Peyer's patch (tissue), 4 donors: ENCODE measurements around the gene FGF12.

Experiments
- POLR2A ChIP-seq, 2 donors: fragments of 450-650 bp; IDR thresholded peaks; one replicate each; pipeline ENCODE4 v1.5.1; 2017; ENCODE audit warnings: antibody characterized with exemption in 2 of 2, mild to moderate bottlenecking in 2 of 2, moderate library complexity in 2 of 2
- TF ChIP-seq, protein P1 (sequence below), 6 experiments: fragments of 450-650 bp in 4 of 6; fragments of 200-600 bp in 2 of 6; sonication (generic) in 1 of 6; IDR thresholded peaks; one replicate each; pipeline ENCODE4 v1.5.1; 2017 to 2019; ENCODE audit warnings: antibody characterized with exemption in 6 of 6, mild to moderate bottlenecking in 3 of 6, moderate library complexity in 1 of 6

DNA sequence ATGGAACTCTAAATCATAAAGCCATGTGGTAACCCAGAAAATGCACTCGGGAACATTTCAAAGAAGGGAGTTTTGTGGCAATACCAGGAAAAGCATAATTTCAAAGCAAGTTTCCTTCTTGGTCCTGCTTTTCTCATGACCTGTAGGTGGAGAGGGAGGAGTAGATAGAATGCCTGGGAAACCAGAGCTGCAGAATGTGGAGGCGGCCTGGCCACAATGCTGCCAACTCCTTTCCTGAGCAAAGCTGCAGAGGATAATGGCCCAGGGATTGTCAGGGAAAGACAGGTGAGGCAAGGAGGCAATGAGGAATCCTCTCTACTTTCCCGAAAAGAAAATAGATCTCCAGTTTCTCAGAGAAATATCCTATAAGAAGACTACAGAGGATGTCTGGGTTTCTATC is 330.3 kb downstream of the FGF12 start:
- TF ChIP-seq, protein P1, sequence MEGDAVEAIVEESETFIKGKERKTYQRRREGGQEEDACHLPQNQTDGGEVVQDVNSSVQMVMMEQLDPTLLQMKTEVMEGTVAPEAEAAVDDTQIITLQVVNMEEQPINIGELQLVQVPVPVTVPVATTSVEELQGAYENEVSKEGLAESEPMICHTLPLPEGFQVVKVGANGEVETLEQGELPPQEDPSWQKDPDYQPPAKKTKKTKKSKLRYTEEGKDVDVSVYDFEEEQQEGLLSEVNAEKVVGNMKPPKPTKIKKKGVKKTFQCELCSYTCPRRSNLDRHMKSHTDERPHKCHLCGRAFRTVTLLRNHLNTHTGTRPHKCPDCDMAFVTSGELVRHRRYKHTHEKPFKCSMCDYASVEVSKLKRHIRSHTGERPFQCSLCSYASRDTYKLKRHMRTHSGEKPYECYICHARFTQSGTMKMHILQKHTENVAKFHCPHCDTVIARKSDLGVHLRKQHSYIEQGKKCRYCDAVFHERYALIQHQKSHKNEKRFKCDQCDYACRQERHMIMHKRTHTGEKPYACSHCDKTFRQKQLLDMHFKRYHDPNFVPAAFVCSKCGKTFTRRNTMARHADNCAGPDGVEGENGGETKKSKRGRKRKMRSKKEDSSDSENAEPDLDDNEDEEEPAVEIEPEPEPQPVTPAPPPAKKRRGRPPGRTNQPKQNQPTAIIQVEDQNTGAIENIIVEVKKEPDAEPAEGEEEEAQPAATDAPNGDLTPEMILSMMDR (IDR thresholded peaks at IDR 0.05) = no peak
- TF ChIP-seq POLR2A (IDR thresholded peaks at IDR 0.05) = no peak
